B cell (primary cell): ENCODE measurements around the gene SOAT2. TPM values are rescaled to one million over a fixed set of nuclear protein-coding genes. Genes with fewer than 3 reads are reported as not detected.

Experiments used
- ATAC-seq: fragments of 200-7000 bp; cut with Tn5 transposase; one replicate; pipeline ENCODE4 v1.10.0; 2021; ENCODE audit warnings: low read depth, mild to moderate bottlenecking, moderate number of reproducible peaks, moderate library complexity
- CTCF ChIA-PET: fragments of 350-600 bp; sonication (Branson Sonifier 250); formaldehyde crosslinking; loops from one replicate; lab custom pipeline; 2021; ENCODE audit warnings: antibody characterized with exemption, inconsistent platforms; lab: Charles Lee
- POLR2A ChIA-PET: fragments of 350-600 bp; sonication (Branson Sonifier 250); formaldehyde crosslinking; loops from one replicate; lab custom pipeline; 2021; ENCODE audit warnings: antibody characterized with exemption; lab: Charles Lee
- DNase-seq: peaks from one replicate; pipeline ENCODE4 v3.0.0; 2013
- H2AFZ ChIP-seq: 2 replicates; pipeline ENCODE4 v1.6.1; 2012; ENCODE audit warnings: mild to moderate bottlenecking, low read depth, low read length; ENCODE audit not compliant: insufficient read depth, poor library complexity, severe bottlenecking
- H3K27ac ChIP-seq, 2 donors: 1 replicate in 1 of 2; 2 replicates in 1 of 2; pipeline ENCODE4 v1.5.1; 2012 to 2013; ENCODE audit warnings: low read length in 2 of 2, mild to moderate bottlenecking in 2 of 2, moderate library complexity in 1 of 2
- H3K27me3 ChIP-seq, 4 experiments: fragments of 200-600 bp in 1 of 4; sonication (generic) in 1 of 4; replicated peaks in 1 of 4; 1 replicate in 2 of 4; 2 replicates in 2 of 4; pipeline versions ENCODE4 v1.6.1 to v1.7.0; 2013 to 2016; ENCODE audit warnings: low read length in 3 of 4, mild to moderate bottlenecking in 2 of 4, mixed read lengths in 1 of 4, moderate library complexity in 1 of 4; ENCODE audit not compliant: insufficient read depth in 4 of 4, control insufficient read depth in 3 of 4; ENCODE audit errors: control extremely low read depth in 1 of 4
- H3K36me3 ChIP-seq, 2 experiments: replicated peaks in 1 of 2; 1 replicate in 1 of 2; 2 replicates in 1 of 2; pipeline versions ENCODE4 v1.6.1 to v1.7.1; 2013; ENCODE audit warnings: low read length in 1 of 2; ENCODE audit not compliant: insufficient read depth in 2 of 2, control insufficient read depth in 1 of 2; ENCODE audit errors: control extremely low read depth in 1 of 2, extremely low read depth in 1 of 2
- H3K4me1 ChIP-seq, 2 donors: fragments of 200-600 bp in 1 of 2; sonication (generic) in 1 of 2; 1 replicate in 1 of 2; 2 replicates in 1 of 2; pipeline versions ENCODE4 v1.5.1 to v1.6.1; 2013 to 2017; ENCODE audit warnings: low read length in 2 of 2; ENCODE audit not compliant: control insufficient read depth in 2 of 2, insufficient read depth in 2 of 2
- H3K4me2 ChIP-seq: replicated peaks from 2 replicates; pipeline ENCODE3; 2012; ENCODE audit warnings: mild to moderate bottlenecking, low read depth, low read length; ENCODE audit not compliant: poor library complexity, severe bottlenecking
- H3K4me3 ChIP-seq, 5 experiments: fragments of 200-600 bp in 1 of 5; sonication (generic) in 1 of 5; 1 replicate in 3 of 5; 2 replicates in 2 of 5; pipeline versions ENCODE4 v1.5.1 to v1.7.0; 2011 to 2016; ENCODE audit warnings: low read length in 4 of 5, mild to moderate bottlenecking in 4 of 5, low read depth in 2 of 5, control low read depth in 1 of 5, moderate library complexity in 1 of 5; ENCODE audit not compliant: insufficient read depth in 1 of 5; ENCODE audit errors: control extremely low read depth in 1 of 5, extremely low read depth in 1 of 5
- H3K79me2 ChIP-seq: fragments of 200-600 bp; sonication (generic); one replicate; pipeline ENCODE4 v1.6.0; 2016; ENCODE audit warnings: low read length; ENCODE audit not compliant: control insufficient read depth, insufficient read depth
- H3K9ac ChIP-seq: fragments of 200-600 bp; sonication (generic); 2 replicates; pipeline ENCODE4 v1.6.1; 2017; ENCODE audit warnings: mild to moderate bottlenecking, low read length, moderate library complexity
- H3K9me3 ChIP-seq, 3 donors: one replicate each; pipeline versions ENCODE4 v1.6.1 to v1.7.1; 2013; ENCODE audit warnings: low read length in 2 of 3; ENCODE audit not compliant: control insufficient read depth in 2 of 3, insufficient read depth in 1 of 3; ENCODE audit errors: control extremely low read depth in 1 of 3
- H4K20me1 ChIP-seq: 2 replicates; pipeline ENCODE4 v1.6.0; 2012; ENCODE audit warnings: mild to moderate bottlenecking, low read length; ENCODE audit not compliant: insufficient read depth, control insufficient read depth, poor library complexity, severe bottlenecking
- H3K27ac Mint-ChIP-seq: one replicate; pipeline ENCODE4 v1.8.0; 2021; ENCODE audit warnings: mixed read lengths
- H3K27me3 Mint-ChIP-seq: one replicate; pipeline ENCODE4 v1.8.0; 2021; ENCODE audit warnings: mixed read lengths
- H3K4me1 Mint-ChIP-seq: one replicate; pipeline ENCODE4 v1.8.0; 2021; ENCODE audit warnings: mixed read lengths
- H3K4me3 Mint-ChIP-seq: one replicate; pipeline ENCODE4 v1.8.0; 2021; ENCODE audit warnings: mixed read lengths
- H3K9me3 Mint-ChIP-seq: one replicate; pipeline ENCODE4 v1.8.0; 2022; ENCODE audit warnings: mixed read lengths; ENCODE audit not compliant: insufficient read depth
- CTCF ChIP-seq: fragments of 200-600 bp; IDR thresholded peaks from one replicate; pipeline ENCODE4 v1.8.0; 2022; ENCODE audit warnings: antibody characterized with exemption, mild to moderate bottlenecking
- EZH2 ChIP-seq: IDR thresholded peaks from 2 replicates; pipeline ENCODE4 v1.6.1; 2012; ENCODE audit warnings: borderline replicate concordance, low read depth, mild to moderate bottlenecking, moderate library complexity, low read length; ENCODE audit not compliant: insufficient read depth, poor library complexity, severe bottlenecking
- WGBS: methylation state at CpG from one replicate; pipeline ENCODE4 v1.1.5; 2013; ENCODE audit warnings: missing lambda C conversion rate; ENCODE audit not compliant: insufficient coverage; 5-methylcytosine and 5-hydroxymethylcytosine counted together
- intact Hi-C: fragments of 100-400 bp; cut with micrococcal nuclease; formaldehyde crosslinking; loops from one replicate; pipeline ENCODE4 v1.10.0; 2022
- polyA plus RNA-seq: library from polyadenylated mRNA; depleted of rRNA; stranded (reverse); fragments of >200 nt; gene quantifications from 2 replicates; pipeline ENCODE4 v1.2.3, GENCODE V29; 2012
- total RNA-seq, 2 donors: library from RNA; stranded (reverse); fragments of 120-200 nt in 1 of 2; gene quantifications; 1 replicate in 1 of 2; 2 replicates in 1 of 2; pipeline versions ENCODE4 v1.2.3 to v1.2.4, GENCODE V29; 2013 to 2022

SOAT2 gene
- total and polyA plus RNA-seq, 2 donors (not counting 1 experiment from before 2014, with no cell fraction given) = 0.31 TPM; not detected in 1

GRCh38 chr12:53062011-53062961, 41.0 kb upstream of the SOAT2 start:
- Histone ChIP-seq H3K9me3 (peaks cover 0 to 3% (median 0%) of the 10 kb centered on the region in 3 donors), H3K4me2 (no peak overlapping the region), H3K27ac (no peak overlapping the region), H3K27me3 (peaks cover 0 to 10% (median 0%) of the 10 kb centered on the region in 4 experiments), H3K4me1 (no peaks in the 10 kb centered on the region), H3K9ac (no peak overlapping the region), H3K79me2 (no peaks in the 10 kb centered on the region), H4K20me1 (peaks cover 20% of the 10 kb centered on the region), H3K36me3 (peaks cover 0 to 28% of the 10 kb centered on the region in 2 experiments), H3K4me3 (no peak overlapping the region), H2AFZ (no peak overlapping the region)
- intact Hi-C loops = no loop called here
- ChIA-PET CTCF (interaction anchor here (0.6 to 14.1 kb wide), 5 partner anchors 7 to 58 kb away, joined by 3 to 344 read pairs (median 59); partner anchors contain the start of genes IGFBP6, SOAT2 and SPRYD3), POLR2A (interaction anchor here (0.6 kb wide), 1 partner anchor 22 kb away, joined by 3 read pairs; no protein-coding TSS in a partner anchor)
- Mint-ChIP-seq H3K27ac (no peak overlapping the region), H3K4me1 (peaks cover 4% of the 10 kb centered on the region), H3K9me3 (no peaks in the 10 kb centered on the region), H3K4me3 (no peak overlapping the region), H3K27me3 (no peaks in the 10 kb centered on the region)
- DNase-seq (no peak), ATAC-seq (no peak)
- no peak for TF ChIP-seq CTCF
- no peak for TF ChIP-seq EZH2
- 83% methylated on average over 15 of the region's 20 CpGs for WGBS
